Stimulated activated CD4-positive, alpha-beta T cell treated with anti-CD3 and anti-CD28 coated beads, Interleukin-1b, Interleukin-23, amount 100 ng/mL, for 1 hour (primary cell): ENCODE data around the gene C16orf92.

Experiments
- DNase-seq, 2 donors: peaks; one replicate each; pipeline ENCODE4 v3.0.0-alpha.2; 2020; ENCODE audit warnings: low read depth in 2 of 2

C16orf92 gene

GRCh38 chr16:30060836-30061554 is 38.0 kb downstream of the C16orf92 start:
- DNase-seq = no peak

- DNase-seq = no peak
Measured at GRCh38 chr16:30063278-30063892, 40.4 kb downstream of the C16orf92 start.

- peak in 1 of 2 donors; percentile 44 for DNase-seq
Measured at GRCh38 chr16:30063893-30064728, 41.1 kb downstream of the C16orf92 start.

- DNase-seq = no peak
Measured at GRCh38 chr16:30064729-30065101, 41.7 kb downstream of the C16orf92 start.

- peak; percentile 89 to 94 for DNase-seq
Measured at GRCh38 chr16:30065102-30065942, 42.3 kb downstream of the C16orf92 start, which contains the start of gene ALDOA. Gene ALDOA, plus strand, starts transcription at chr16:30065760. Its CDS starts 1,138 bp downstream, at chr16:30066898.

GRCh38 chr16:30065943-30066760 is 43.2 kb downstream of the C16orf92 start:
- DNase-seq = no peak

- DNase-seq = no peak
Measured at GRCh38 chr16:30066761-30067583, 44.0 kb downstream of the C16orf92 start.

- DNase-seq = no peak
Measured at GRCh38 chr16:30067584-30067916, 44.6 kb downstream of the C16orf92 start.

- DNase-seq = no peak
Measured at GRCh38 chr16:30068333-30068732, 45.3 kb downstream of the C16orf92 start.

GRCh38 chr16:30068750-30069610 is 46.0 kb downstream of the C16orf92 start:
- DNase-seq = no peak

- no peak for DNase-seq
Measured at GRCh38 chr16:30069611-30070462, 46.8 kb downstream of the C16orf92 start.

- DNase-seq = no peak
Measured at GRCh38 chr16:30070490-30070889, 47.5 kb downstream of the C16orf92 start.
